Measurements from ENCODE around the gene SLC25A38. TPM values are rescaled to one million over a fixed set of nuclear protein-coding genes. Genes with fewer than 3 reads are reported as not detected.

SLC25A38 gene
- total and polyA plus RNA-seq, 2 donors from 2014 or later = 24.9 to 42.3 TPM

Other genes starting within 250 kb of the SLC25A38 start
- gene CSRNP1, start 229.8 kb upstream of the SLC25A38 start, total RNA-seq = 21.6 TPM
- gene CSRNP1, start 229.8 kb upstream of the SLC25A38 start, polyA plus RNA-seq (ENCODE audit: insufficient read depth, low read depth, low replicate concordance) = 16.5 TPM
- gene XIRP1, start 190.8 kb upstream of the SLC25A38 start, total RNA-seq = 0.09 TPM
- gene XIRP1, start 190.8 kb upstream of the SLC25A38 start, polyA plus RNA-seq (ENCODE audit: insufficient read depth, low read depth, low replicate concordance) = not detected
- 4.4 TPM for gene CX3CR1, start 103.3 kb upstream of the SLC25A38 start, total RNA-seq
- 0.99 TPM for gene CX3CR1, start 103.3 kb upstream of the SLC25A38 start, polyA plus RNA-seq (ENCODE audit: insufficient read depth, low read depth, low replicate concordance)
- gene CCR8, start 53.7 kb upstream of the SLC25A38 start, total RNA-seq = 0.19 TPM
- not detected for gene CCR8, start 53.7 kb upstream of the SLC25A38 start, polyA plus RNA-seq (ENCODE audit: insufficient read depth, low read depth, low replicate concordance)
- gene RPSA, start 23.4 kb downstream of the SLC25A38 start, total RNA-seq = 806 TPM
- 1,249 TPM for gene RPSA, start 23.4 kb downstream of the SLC25A38 start, polyA plus RNA-seq (ENCODE audit: insufficient read depth, low read depth, low replicate concordance)
- 0.16 TPM for gene MOBP, start 84.3 kb downstream of the SLC25A38 start, total RNA-seq
- not detected for gene MOBP, start 84.3 kb downstream of the SLC25A38 start, polyA plus RNA-seq (ENCODE audit: insufficient read depth, low read depth, low replicate concordance)

All from kidney (tissue), 2 donors.